GM12878 (cell line): ENCODE data around the gene TAX1BP3. TPM values are rescaled to one million over a fixed set of nuclear protein-coding genes. Genes with fewer than 3 reads are reported as not detected.

Experiments
- EGR1 ChIP-seq, 2 experiments: IDR thresholded peaks; 1 replicate in 1 of 2; 2 replicates in 1 of 2; pipeline ENCODE4 v1.6.1; 2011 to 2012; ENCODE audit warnings: low read depth in 2 of 2, low read length in 2 of 2, borderline replicate concordance in 1 of 2, mild to moderate bottlenecking in 1 of 2, moderate library complexity in 1 of 2
- IKZF1 ChIP-seq: fragments of 450-650 bp; conservative IDR thresholded peaks from 2 replicates; pipeline ENCODE4 v1.6.1; 2017; ENCODE audit warnings: antibody characterized with exemption, mild to moderate bottlenecking
- NFYB ChIP-seq: IDR thresholded peaks from 2 replicates; pipeline ENCODE4 v1.6.1; 2011; ENCODE audit warnings: low read depth, mild to moderate bottlenecking, low read length, improper control_type of control experiment, moderate library complexity; ENCODE audit not compliant: insufficient read depth
- NRF1 ChIP-seq: conservative IDR thresholded peaks from 2 replicates; pipeline ENCODE4 v1.6.1; 2011; ENCODE audit warnings: mild to moderate bottlenecking, low read depth, low read length, improper control_type of control experiment
- RELA ChIP-seq: fragments of 450-650 bp; IDR thresholded peaks from 2 replicates; pipeline ENCODE4 v1.8.0; 2014; ENCODE audit warnings: borderline replicate concordance; ENCODE audit not compliant: partially characterized antibody
- SMAD5 ChIP-seq: IDR thresholded peaks from 2 replicates; pipeline ENCODE4 v1.6.1; 2016; ENCODE audit warnings: antibody characterized with exemption, low read depth
- TCF3 ChIP-seq: IDR thresholded peaks from 2 replicates; pipeline ENCODE4 v1.6.1; 2012; ENCODE audit warnings: low read depth, mild to moderate bottlenecking, low read length, borderline replicate concordance; ENCODE audit not compliant: insufficient read depth
- YBX1 ChIP-seq: fragments of 450-650 bp; IDR thresholded peaks from 2 replicates; pipeline ENCODE4 v1.6.1; 2016; ENCODE audit warnings: antibody characterized with exemption
- polyA plus RNA-seq, 11 experiments: library from polyadenylated mRNA; depleted of rRNA in 4 of 11; unstranded in 6 of 11; stranded (reverse) in 5 of 11; fragments of >200 nt; fragmentation: Nextera tagmentation in 4 of 11; fragmentation: Illumina TruSeq in 1 of 11; extraction: Ambion mirVana in 4 of 11; extraction: Trizol in 1 of 11; gene quantifications; 1 replicate in 1 of 11; 2 replicates in 10 of 11; pipeline versions ENCODE4 v1.2.1 to v1.2.3, GENCODE V29; 2011 to 2016; ENCODE audit warnings: inconsistent platforms in 2 of 11, missing spikeins in 2 of 11, low read depth in 1 of 11
- total RNA-seq, 4 experiments: library from RNA; depleted of rRNA in 3 of 4; stranded (reverse); fragments of >200 nt in 3 of 4; fragmentation: Illumina TruSeq in 1 of 4; extraction: Trizol in 1 of 4; gene quantifications; 2 replicates each; pipeline versions ENCODE4 v1.2.1 to v1.2.3, GENCODE V29; 2013 to 2021
- TF ChIP-seq, protein P1 (sequence below): fragments of 450-650 bp; formaldehyde crosslinking; IDR thresholded peaks from 2 replicates; pipeline ENCODE4 v1.4.0; 2022; ENCODE audit warnings: mild to moderate bottlenecking, moderate library complexity
- TF ChIP-seq, protein P2 (sequence below): fragments of 450-650 bp; formaldehyde crosslinking; IDR thresholded peaks from 2 replicates; pipeline ENCODE4 v1.4.0; 2020; ENCODE audit warnings: mild to moderate bottlenecking, moderate library complexity
- TF ChIP-seq, protein P3 (sequence below): fragments of 450-650 bp; IDR thresholded peaks from 2 replicates; pipeline ENCODE4 v1.6.1; 2017; ENCODE audit warnings: mild to moderate bottlenecking, low read depth, inconsistent platforms; ENCODE audit not compliant: poor library complexity, severe bottlenecking
- TF ChIP-seq, protein P4 (sequence below): fragments of 450-650 bp; IDR thresholded peaks from 2 replicates; pipeline ENCODE4 v1.6.1; 2018; ENCODE audit warnings: borderline replicate concordance, mild to moderate bottlenecking; ENCODE audit not compliant: partially characterized antibody

TAX1BP3 gene
- total and polyA plus RNA-seq, 10 of the 15 experiments (the other 5 are each of a cell fraction or from before 2014, with no cell fraction given): 1.00 to 40.4 (median 15.4) TPM

DNA sequence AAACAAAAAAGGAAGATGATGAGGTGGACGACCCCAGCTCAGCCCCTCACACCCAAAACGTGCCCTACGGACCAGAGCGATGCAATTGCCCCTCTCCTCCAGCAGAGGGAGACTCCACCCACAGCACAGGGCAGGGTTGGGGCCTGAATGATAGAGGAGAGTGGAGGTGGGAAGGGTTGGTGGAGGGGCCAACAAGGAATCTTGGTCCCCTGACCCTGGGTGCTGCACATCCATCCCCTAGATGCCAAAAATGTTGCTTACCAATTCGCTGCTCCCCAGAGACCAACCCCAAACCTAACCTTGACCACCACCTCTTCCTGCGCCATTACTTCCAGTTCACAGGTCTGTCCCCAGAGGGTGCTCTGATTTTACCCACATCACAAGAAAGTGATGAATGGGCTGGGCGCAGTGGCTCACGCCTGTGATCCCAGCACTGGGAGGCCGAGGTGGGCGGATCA is 14.7 kb upstream of the TAX1BP3 start (continued):
- TF ChIP-seq SMAD5: no peak
- TF ChIP-seq NRF1: no peak
- peak; percentile 82 for TF ChIP-seq IKZF1
- no peak for TF ChIP-seq TCF3
- TF ChIP-seq RELA: peak; percentile 36
- no peak for TF ChIP-seq NFYB
- TF ChIP-seq EGR1 (IDR thresholded peaks at IDR 0.05; ENCODE audit: borderline replicate concordance in 1 of 2, low read depth in 2 of 2, low read length in 2 of 2): no peak
- TF ChIP-seq YBX1: no peak
- TF ChIP-seq, protein P1, sequence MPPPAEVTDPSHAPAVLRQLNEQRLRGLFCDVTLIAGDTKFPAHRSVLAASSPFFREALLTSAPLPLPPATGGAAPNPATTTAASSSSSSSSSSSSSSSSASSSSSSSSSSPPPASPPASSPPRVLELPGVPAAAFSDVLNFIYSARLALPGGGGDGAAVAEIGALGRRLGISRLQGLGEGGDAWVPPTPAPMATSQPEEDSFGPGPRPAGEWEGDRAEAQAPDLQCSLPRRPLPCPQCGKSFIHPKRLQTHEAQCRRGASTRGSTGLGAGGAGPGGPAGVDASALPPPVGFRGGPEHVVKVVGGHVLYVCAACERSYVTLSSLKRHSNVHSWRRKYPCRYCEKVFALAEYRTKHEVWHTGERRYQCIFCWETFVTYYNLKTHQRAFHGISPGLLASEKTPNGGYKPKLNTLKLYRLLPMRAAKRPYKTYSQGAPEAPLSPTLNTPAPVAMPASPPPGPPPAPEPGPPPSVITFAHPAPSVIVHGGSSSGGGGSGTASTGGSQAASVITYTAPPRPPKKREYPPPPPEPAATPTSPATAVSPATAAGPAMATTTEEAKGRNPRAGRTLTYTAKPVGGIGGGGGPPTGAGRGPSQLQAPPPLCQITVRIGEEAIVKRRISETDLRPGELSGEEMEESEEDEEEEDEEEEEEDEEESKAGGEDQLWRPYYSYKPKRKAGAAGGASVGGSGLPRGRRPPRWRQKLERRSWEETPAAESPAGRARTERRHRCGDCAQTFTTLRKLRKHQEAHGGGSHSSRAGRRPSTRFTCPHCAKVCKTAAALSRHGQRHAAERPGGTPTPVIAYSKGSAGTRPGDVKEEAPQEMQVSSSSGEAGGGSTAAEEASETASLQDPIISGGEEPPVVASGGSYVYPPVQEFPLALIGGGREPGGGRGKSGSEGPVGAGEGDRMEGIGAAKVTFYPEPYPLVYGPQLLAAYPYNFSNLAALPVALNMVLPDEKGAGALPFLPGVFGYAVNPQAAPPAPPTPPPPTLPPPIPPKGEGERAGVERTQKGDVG: no peak
- TF ChIP-seq, protein P2, sequence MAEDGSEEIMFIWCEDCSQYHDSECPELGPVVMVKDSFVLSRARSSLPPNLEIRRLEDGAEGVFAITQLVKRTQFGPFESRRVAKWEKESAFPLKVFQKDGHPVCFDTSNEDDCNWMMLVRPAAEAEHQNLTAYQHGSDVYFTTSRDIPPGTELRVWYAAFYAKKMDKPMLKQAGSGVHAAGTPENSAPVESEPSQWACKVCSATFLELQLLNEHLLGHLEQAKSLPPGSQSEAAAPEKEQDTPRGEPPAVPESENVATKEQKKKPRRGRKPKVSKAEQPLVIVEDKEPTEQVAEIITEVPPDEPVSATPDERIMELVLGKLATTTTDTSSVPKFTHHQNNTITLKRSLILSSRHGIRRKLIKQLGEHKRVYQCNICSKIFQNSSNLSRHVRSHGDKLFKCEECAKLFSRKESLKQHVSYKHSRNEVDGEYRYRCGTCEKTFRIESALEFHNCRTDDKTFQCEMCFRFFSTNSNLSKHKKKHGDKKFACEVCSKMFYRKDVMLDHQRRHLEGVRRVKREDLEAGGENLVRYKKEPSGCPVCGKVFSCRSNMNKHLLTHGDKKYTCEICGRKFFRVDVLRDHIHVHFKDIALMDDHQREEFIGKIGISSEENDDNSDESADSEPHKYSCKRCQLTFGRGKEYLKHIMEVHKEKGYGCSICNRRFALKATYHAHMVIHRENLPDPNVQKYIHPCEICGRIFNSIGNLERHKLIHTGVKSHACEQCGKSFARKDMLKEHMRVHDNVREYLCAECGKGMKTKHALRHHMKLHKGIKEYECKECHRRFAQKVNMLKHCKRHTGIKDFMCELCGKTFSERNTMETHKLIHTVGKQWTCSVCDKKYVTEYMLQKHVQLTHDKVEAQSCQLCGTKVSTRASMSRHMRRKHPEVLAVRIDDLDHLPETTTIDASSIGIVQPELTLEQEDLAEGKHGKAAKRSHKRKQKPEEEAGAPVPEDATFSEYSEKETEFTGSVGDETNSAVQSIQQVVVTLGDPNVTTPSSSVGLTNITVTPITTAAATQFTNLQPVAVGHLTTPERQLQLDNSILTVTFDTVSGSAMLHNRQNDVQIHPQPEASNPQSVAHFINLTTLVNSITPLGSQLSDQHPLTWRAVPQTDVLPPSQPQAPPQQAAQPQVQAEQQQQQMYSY: no peak
- TF ChIP-seq, protein P3, sequence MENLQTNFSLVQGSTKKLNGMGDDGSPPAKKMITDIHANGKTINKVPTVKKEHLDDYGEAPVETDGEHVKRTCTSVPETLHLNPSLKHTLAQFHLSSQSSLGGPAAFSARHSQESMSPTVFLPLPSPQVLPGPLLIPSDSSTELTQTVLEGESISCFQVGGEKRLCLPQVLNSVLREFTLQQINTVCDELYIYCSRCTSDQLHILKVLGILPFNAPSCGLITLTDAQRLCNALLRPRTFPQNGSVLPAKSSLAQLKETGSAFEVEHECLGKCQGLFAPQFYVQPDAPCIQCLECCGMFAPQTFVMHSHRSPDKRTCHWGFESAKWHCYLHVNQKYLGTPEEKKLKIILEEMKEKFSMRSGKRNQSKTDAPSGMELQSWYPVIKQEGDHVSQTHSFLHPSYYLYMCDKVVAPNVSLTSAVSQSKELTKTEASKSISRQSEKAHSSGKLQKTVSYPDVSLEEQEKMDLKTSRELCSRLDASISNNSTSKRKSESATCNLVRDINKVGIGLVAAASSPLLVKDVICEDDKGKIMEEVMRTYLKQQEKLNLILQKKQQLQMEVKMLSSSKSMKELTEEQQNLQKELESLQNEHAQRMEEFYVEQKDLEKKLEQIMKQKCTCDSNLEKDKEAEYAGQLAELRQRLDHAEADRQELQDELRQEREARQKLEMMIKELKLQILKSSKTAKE: peak; percentile 56
- TF ChIP-seq, protein P4, sequence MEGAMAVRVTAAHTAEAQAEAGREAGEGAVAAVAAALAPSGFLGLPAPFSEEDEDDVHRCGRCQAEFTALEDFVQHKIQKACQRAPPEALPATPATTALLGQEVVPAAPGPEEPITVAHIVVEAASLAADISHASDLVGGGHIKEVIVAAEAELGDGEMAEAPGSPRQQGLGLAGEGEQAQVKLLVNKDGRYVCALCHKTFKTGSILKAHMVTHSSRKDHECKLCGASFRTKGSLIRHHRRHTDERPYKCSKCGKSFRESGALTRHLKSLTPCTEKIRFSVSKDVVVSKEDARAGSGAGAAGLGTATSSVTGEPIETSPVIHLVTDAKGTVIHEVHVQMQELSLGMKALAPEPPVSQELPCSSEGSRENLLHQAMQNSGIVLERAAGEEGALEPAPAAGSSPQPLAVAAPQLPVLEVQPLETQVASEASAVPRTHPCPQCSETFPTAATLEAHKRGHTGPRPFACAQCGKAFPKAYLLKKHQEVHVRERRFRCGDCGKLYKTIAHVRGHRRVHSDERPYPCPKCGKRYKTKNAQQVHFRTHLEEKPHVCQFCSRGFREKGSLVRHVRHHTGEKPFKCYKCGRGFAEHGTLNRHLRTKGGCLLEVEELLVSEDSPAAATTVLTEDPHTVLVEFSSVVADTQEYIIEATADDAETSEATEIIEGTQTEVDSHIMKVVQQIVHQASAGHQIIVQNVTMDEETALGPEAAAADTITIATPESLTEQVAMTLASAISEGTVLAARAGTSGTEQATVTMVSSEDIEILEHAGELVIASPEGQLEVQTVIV: no peak
